HG02943 (cell line): ENCODE measurements around the gene ATP6V1B1.

Experiments used
- ATAC-seq: cut with Tn5 transposase; IDR thresholded peaks from one replicate; pipeline ENCODE4 v1.9.1; 2021; ENCODE audit warnings: mild to moderate bottlenecking, low read depth, moderate library complexity; ENCODE audit not compliant: unreplicated experiment

The ATP6V1B1 gene

DNA sequence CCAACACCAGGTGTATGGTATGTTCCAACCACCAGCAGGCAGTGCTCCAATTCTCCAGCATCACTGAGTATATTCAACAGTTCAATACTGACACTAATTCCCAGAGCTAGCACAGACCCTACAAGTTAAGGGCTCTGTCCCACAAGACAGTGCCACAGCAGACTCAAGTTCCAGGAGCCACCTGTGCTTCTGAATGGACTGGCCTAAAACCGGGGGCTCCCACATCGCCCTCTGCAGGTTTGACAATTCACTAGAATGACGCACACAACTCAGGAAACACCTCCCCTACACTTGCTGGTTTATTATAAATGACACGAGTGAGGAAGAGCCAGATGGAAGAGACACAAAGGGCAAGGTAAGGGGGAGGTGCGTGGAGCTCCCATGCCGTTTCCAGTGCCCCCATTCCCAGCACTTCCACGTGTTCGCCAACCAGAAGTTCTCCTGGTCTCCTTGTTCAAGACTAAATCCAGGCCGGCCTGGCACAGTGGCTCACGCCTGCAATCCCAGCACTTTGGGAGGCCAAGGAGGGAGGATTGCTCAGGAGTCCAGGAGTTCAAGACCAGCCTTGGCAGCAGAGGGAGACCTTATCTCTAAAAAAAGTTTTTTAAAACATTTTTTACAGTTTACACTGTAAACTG, 12.2 kb upstream of the ATP6V1B1 start:
- ATAC-seq = no peak

DNA sequence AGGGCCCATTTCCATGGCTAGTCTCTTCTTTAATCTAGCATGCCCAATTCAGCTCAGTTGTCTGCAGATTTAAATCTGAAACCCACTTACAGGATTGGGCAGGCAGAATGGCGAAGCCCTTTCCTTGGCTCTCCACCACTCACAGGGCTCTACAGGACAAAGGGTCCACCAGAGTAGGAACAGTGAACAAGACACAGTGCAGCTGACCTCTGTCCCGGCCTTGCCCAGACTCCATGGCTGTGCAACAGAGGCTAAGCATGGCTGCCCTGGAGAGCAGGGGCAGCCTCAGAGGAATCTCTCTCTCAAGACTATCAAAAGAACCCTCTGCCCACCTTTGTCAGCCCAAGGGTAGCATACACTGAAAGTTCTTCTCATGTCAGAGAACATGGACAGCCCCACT, 9.7 kb upstream of the ATP6V1B1 start:
- no peak for ATAC-seq

DNA sequence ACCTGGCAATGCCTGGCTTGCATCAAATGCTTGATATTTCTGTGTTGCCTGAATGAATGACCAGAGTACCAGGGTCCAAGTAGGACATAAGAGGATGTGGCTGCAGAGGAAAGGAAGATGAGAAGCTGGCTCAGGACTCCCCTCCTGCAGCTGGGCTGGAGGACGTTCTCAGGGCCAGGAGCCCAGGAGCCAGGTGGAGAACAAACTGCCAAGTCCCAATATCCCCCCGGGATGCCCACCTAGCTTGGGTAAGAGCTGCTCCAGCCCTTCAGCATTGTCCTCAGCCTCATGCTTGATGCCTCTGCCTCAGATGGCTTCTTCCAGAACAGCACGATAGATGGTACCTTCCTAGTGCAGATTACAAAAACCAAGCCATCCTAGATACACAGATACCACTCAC, 8.6 kb upstream of the ATP6V1B1 start:
- ATAC-seq = no peak

DNA sequence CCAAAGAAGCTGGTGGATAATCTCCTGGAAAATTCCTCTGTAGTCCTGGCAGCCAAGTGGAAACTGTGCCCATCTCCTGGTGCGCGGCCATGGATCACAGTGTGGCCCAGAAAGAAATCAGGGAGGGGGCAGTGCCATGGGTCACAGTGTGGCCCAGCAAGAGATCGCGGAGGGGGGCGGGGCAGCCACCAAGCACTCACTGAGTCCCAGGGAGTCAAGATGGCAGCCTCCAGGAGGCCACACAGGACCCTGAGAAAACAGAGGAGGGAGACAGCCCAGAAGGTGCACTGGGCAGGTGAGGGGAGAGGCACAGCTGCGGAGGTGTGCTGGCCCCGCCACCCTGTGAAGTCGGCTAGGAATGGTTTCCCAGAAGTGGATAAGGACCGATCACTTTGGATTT, 8.1 kb upstream of the ATP6V1B1 start:
- ATAC-seq = no peak

DNA sequence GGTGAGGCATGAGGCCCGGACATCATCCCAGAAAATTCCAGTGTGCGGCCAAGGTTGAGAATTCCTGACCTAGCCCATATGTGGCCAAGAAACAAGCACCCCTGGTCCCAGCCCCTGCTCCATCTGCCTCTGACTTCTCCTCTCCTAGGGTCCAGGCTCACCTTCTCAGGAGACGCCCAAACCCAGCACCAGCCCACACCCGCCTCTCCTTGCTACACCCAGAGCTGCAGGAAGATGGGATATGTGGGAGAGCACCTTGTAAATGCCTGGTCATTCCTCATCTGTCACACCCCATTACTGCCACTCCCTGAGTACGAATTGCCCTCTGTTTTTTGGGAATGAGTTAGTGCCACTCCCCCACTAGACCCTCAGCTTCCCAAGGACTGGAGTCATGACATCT, 7.3 kb upstream of the ATP6V1B1 start:
- no peak for ATAC-seq

DNA sequence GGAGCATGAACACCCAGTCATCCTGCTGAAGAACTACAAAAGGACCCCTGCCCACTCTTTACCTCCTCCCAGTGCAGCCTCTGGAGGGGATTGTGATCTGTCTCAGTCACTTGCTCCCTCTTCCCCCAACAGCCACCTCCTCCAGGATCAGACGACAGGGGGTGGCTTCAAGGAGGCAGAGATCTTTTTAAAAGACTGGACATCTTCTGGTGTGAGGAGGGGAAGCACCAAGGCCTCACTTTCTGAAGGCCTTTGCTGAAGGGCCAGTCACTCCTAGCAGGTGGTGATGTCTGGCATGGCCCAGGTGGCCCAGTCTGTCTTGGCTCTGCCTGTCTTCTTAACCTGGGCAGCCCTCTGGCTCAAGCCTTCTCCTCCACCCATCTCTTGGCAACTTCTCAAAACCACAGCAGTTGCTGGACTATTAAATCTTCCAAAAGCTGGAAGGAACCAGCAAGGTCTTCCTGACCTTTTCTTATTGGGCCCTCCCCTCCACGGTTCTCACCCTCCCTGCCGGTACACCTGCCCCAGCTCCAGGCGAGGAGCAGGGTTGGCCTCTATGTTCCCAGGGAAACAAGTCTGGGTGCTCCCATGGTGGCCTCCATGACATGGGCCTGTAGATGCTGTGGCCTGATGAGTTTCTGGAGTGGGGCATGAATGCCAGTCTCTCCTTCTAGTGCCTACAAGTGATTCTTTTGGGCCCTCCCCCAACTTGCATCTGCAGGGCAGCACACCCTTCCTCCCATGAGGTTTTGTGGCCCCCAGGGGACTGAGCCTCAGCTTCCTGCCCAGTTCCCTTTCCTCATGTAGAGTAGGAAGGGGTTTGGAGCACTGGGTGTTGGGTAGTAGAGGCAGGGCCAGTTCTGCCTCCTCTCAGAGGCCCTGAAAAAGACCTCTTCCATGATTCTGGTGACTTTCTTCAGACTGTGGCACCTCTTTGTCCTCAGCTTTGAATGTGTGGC, 5.0 kb upstream of the ATP6V1B1 start:
- ATAC-seq = no peak

DNA sequence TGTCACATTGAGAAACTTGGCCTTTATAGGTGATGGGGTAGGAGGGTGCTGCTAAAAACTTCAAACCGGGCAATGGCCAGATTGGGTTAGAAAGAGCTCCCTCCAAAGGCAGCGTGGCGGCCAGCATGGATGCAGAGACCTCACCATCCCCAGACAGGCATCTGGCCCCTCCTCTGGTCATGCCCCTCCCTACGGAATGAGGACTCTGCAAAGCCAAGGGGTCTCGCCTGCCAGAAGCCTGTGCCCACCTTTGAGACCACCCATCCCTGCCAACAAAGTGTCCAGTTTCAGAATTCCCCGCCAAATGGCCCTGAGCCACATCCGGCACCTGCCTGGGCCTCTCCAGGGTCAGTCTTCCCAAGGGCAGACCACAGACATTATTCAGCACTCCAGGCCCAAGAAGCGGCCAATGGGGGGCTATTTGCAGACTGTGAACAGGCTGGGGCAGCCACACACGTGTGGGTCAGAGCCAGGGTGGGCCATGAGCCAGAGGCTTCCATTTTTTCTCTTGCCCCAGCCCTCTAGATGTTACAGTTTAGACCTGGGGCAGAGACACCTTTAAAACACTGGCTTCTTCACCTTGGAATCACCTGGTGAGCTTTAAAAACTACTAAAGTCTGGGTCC, 4.2 kb upstream of the ATP6V1B1 start:
- no peak for ATAC-seq

DNA sequence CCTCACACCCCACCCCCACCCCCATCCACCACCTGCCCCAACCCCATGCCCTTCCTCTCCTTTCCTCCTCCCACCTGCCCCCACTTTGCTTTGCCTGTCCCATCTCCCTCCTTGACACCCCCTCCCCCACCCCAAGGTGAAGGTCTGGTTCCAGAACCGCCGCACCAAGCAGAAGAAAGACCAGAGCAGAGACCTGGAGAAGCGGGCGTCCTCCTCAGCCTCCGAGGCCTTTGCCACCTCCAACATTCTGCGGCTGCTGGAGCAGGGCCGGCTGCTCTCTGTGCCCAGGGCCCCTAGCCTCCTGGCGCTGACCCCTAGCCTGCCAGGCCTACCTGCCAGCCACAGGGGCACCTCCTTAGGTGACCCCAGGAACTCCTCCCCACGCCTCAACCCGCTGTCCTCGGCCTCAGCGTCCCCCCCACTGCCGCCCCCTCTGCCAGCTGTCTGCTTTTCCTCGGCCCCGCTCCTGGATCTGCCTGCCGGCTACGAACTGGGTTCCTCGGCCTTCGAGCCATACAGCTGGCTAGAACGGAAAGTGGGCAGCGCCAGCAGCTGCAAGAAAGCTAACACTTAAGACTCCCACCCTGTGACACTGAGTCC, 3.0 kb upstream of the ATP6V1B1 start:
- no peak for ATAC-seq

DNA sequence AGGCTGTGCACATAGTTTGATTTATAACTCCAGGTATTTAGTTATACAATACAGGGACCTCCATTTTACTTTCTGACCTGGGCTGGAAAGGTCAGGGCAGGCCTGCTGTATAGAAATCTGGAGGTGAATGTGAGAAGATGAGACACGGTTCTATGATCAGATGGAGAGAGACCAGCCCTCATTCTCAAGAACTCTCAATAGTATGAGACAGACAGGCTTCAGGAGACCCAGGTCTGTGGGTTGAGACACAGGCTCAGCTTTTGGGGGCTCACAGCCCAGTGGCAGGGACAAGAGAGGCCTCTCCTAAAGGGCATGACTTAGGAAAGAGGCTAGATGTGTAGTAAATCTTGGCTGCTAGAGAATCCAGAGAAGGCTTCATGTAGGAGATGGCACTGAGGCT, 719 bp upstream of the ATP6V1B1 start:
- no peak for ATAC-seq

DNA sequence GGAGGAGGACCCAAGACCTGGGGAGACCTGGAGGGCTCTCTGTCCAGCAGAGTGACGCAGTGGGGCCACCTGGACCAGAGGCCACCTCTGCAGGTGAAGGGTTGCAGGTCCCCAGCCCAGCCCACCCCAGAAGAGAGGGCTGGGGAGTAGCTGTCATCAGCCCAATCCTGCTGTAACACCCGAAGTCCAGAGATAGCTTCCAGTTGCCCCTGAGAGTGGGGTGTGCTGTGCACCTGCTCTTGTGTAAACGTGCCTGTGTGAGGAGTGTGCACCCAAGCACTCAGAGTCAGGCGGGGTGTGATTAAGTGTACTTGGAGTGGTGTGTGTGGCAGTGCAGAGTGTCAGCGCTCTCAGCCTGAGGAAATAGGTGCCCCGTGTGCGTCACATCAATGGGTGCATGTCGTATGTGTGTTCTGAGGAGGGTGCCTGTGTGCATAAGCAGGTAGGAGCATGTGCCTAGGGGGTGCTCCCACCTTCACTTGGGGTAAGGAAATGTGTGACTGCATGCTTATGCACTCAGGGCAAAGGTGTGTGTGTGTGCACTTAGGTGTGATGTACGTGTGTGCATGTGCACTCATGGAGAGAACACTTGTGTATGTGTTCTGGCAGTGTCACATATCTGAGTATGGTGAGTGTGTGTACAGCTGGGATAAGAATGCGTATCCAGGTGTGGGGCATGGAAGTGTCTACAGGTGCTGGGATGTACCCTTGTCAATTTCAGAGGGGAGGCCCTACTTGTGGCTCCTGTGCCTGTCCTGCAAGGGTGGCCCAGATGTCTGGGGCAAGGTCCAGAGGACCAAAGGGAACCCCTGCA, 672 bp downstream of the ATP6V1B1 start:
- ATAC-seq = no peak

DNA sequence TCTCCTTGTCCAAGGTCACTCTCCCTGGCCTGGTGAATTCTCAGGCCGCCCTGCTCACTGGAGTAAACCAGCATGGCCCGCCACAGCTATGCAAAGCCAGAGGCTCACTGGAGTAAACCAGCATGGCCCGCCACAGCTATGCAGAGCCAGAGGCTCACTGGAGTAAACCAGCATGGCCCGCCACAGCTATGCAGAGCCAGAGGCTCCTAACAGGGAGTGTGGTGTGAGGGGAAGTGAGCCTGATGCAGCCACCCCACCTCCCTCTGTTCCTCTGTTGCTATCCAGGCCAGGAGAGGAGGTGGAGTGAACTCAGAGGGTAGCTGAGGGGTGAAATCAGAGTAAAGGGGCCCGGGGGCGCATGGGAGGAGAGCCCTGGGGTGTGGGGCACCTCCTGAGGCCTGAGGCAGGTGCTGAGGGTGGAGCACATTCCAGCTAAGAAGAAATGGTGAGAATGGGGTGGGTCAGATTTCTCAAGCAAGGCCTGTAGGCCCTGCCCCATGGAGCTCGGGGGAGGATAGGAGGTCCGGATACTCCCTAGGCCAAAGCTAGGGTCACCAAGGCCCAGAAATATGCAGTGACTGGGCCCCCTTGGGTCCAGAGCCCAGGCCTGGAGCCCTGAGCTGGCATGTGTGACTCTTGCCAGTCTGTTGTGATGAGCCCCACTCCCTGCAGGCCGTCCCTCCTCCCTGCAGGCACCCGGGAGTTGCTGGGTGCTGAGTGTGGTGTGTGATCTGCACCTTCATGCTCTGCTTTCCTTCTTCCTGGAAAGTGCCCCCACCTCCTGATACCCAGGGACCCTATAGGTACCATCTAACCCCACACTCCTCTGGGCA, 1.5 kb downstream of the ATP6V1B1 start:
- ATAC-seq = no peak

DNA sequence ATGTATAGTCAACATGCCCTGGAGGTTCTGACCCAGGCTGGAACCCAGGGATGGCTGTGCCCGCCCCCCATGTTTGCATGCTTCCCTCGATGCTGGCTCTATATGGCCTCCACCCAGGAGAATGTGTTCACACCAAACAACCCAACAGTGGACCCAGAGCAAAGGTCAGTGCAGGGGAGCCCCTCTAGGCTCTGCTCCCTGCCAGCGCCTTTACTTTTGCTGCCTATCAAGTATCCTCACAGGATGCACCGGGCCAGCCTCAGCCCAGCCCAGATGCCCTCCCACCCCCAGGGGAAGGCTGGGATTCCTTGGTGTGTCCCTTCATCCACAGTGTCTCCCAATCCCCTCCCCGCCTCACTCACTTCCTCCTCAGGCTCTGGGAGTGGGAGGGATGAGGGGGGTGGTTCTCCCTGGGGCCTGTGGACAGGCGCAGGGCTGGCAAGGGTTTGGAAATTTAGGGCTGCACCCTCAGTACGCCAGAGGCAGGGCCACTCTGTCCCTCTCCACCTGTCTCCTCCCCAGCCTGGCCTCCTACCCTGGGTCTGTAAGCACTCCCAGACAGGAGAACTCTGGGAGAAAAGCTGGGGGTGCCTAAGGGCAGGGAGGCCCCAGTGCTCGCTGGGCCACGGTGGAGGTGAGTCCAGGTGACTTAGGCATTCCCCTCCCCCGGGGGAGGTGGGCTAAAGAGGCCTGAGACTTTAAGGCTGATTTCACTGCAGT, 2.3 kb downstream of the ATP6V1B1 start:
- ATAC-seq = no peak

DNA sequence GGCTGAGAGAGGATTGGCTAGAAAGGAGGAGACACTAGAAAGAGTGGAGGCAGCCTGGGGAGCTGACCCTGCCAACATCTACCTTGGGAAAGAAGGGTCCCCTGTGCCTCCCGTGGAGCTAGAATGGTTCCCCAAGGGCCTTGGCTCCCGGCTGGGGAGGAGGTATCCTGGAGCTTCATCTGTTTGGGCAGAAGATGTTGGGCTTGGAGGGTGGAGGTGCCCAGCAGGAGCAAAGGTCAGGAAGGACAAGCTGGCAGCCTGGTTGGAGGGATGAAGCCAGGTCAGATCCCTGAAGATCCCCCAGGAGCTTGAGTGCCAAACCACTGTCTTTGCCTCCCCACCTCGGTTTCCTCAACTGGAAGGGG, 2.9 kb downstream of the ATP6V1B1 start:
- ATAC-seq = no peak

DNA sequence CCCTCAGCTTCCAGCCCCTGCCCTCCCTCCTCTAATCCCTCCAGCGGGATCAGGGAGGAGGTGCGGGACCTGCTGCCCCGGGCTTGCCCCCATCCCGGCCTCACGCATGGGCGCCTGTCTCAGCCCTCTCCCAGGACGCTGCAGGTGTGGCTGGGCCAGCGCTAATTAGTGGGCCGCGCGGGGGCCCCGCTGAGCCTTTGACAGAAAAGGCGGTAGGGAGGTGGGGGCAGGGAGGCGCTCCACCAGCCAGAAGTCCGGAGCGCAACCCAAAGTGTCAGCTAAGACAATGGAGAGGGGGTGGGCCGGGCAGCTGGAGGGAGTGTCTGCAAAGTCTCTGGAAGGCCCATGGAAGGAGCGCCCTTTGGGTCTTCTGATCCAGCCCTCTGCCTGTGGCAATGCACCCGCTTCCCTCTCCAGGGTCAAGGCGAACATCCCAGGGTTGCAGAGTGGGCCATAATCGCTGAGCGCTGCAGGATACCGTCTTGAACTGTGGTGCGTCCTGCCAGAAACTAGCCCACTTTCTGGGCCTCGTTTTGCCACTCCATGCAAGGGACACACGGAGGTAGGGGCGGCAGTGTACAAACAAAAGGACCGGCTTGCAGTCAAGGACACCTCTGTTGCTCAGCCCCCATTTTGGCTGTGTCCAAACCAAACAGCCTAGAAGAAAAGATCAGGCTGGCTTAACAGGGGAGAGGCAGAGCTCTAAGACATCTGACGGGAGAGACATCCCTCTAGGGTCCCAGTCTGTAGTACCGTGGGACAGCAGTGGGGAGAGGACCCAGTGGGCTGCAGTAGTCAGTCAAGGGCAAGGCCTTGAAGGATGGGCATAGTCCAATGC, 3.5 kb downstream of the ATP6V1B1 start:
- no peak for ATAC-seq

DNA sequence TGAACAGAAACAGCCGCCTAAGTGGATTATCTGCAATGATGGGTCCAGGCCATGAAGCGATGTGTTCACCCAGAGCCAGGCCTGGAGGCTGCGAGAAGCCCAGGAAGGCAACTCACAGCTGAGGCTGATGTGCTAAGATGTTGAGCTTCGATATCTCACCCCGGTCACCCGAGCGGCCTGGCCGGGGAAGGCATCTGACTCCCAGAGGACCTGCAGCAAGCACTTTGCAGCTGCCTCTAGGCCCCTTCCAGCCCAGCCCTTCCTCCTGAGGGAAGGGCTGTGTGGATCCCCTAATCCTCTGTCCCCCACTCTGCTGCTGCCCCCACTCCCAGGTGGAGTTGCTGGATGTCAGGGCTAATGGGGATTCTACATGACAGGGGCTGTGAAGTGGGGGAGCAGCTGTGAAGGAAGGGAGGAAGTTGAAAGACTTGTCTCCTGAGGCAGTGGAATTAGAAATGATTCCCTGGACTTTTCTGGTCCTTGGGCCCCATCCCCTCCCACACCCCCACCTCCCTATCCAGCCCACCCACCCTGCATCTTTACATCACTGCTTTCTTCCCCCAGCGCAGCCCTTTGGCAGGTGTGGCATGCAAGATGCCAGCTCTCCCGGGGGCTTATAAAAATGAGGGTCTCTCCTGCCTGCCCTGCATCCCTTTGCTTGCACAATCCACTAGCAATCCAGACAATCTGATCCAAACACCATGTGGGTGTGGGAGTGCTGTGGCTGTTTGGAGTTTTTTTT, 4.3 kb downstream of the ATP6V1B1 start:
- no peak for ATAC-seq

DNA sequence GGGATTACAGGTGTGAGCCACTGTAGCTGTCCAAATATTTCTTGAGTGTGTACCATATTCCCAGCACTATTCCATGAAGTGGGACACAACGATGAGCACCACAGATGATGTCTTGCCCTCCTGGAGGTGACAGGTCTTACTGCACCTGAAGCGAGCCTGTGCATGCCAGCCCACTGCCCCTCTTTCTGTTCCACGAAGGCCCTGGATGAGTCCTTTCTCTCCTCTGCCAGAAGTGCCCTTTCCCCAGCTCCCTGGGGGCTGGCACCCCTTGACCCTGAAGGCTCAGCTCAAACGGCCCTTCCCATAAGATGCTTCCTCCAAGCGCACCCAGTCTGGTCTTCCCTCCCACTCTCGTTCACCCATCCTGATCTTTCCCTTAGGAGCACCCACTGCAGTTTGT, 5.5 kb downstream of the ATP6V1B1 start:
- ATAC-seq = no peak

DNA sequence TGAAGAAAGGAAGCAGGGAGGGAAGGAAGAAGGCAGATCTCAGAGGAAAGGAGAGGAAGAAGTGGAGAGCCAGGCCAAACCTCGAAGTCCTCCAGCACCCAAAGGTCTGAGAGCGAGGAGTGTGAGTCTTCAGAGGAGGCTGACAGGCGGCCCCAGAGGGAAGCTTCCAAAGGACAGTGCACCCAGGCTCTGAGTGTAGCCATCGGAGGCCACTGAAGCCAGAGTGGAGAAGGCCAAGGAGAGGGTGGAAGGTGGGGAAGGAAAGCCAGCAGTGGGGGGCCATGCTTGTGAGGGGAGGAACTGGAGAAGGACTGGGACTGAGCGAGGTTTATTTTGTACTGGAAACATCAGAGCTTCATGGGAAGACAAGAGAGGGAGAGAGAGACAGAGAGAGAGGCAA, 6.0 kb downstream of the ATP6V1B1 start:
- no peak for ATAC-seq
